Liver (tissue), 9 donors: ENCODE data around the gene AFAP1L2. TPM values are rescaled to one million over a fixed set of nuclear protein-coding genes. Genes with fewer than 3 reads are reported as not detected.

Experiments
- DNase-seq: peaks from one replicate; pipeline ENCODE4 v3.0.0-alpha.2; 2017; ENCODE audit warnings: low spot score
- H3K27ac ChIP-seq, 2 donors: one replicate each; pipeline ENCODE4 v1.7.0; 2013; ENCODE audit warnings: inconsistent platforms in 2 of 2, low read length in 2 of 2, control low read depth in 1 of 2, low read depth in 1 of 2, mild to moderate bottlenecking in 1 of 2
- H3K27me3 ChIP-seq, 4 donors: one replicate each; pipeline versions ENCODE4 v1.6.1 to v1.7.0; 2013; ENCODE audit warnings: low read length in 3 of 4, inconsistent platforms in 1 of 4, mild to moderate bottlenecking in 1 of 4, moderate library complexity in 1 of 4; ENCODE audit not compliant: control insufficient read depth in 4 of 4, insufficient read depth in 4 of 4
- H3K36me3 ChIP-seq, 4 donors: one replicate each; pipeline versions ENCODE4 v1.6.1 to v1.7.0; 2013; ENCODE audit warnings: low read length in 3 of 4, mild to moderate bottlenecking in 3 of 4, low read depth in 1 of 4, moderate library complexity in 1 of 4; ENCODE audit not compliant: control insufficient read depth in 4 of 4, insufficient read depth in 3 of 4
- H3K4me1 ChIP-seq, 4 donors: one replicate each; pipeline versions ENCODE4 v1.6.1 to v1.7.0; 2013; ENCODE audit warnings: low read length in 3 of 4, mild to moderate bottlenecking in 3 of 4, moderate library complexity in 1 of 4; ENCODE audit not compliant: control insufficient read depth in 4 of 4, insufficient read depth in 4 of 4
- H3K4me3 ChIP-seq, 3 donors: one replicate each; pipeline versions ENCODE4 v1.6.1 to v1.7.0; 2013; ENCODE audit warnings: low read length in 3 of 3, control low read depth in 1 of 3, low read depth in 1 of 3, mild to moderate bottlenecking in 1 of 3
- H3K9ac ChIP-seq, 2 donors: one replicate each; pipeline ENCODE4 v1.7.0; 2013; ENCODE audit warnings: low read length in 2 of 2, mild to moderate bottlenecking in 2 of 2, moderate library complexity in 2 of 2, control low read depth in 1 of 2, low read depth in 1 of 2
- H3K9me3 ChIP-seq, 4 donors: one replicate each; pipeline versions ENCODE4 v1.6.1 to v1.7.0; 2013; ENCODE audit warnings: low read length in 3 of 4; ENCODE audit not compliant: control insufficient read depth in 4 of 4
- CTCF ChIP-seq: fragments of 150-350 bp; IDR thresholded peaks from 2 replicates; pipeline ENCODE4 v1.5.1; 2017; ENCODE audit warnings: improper control_type of control experiment, low read depth, low read length; ENCODE audit not compliant: missing input control
- EGR1 ChIP-seq, 2 donors: IDR thresholded peaks; 2 replicates each; pipeline ENCODE4 v1.6.1; 2016 to 2018; ENCODE audit warnings: antibody characterized with exemption in 2 of 2, low read depth in 2 of 2
- GABPA ChIP-seq, 2 donors: IDR thresholded peaks in 1 of 2; conservative IDR thresholded peaks in 1 of 2; 2 replicates each; pipeline ENCODE4 v1.6.1; 2016; ENCODE audit warnings: antibody characterized with exemption in 2 of 2, mild to moderate bottlenecking in 1 of 2, moderate library complexity in 1 of 2
- HNF4A ChIP-seq, 2 donors: conservative IDR thresholded peaks; 2 replicates each; pipeline ENCODE4 v1.6.1; 2016; ENCODE audit warnings: antibody characterized with exemption in 2 of 2, mild to moderate bottlenecking in 2 of 2
- HNF4G ChIP-seq: IDR thresholded peaks from 2 replicates; pipeline ENCODE4 v1.6.1; 2016; ENCODE audit warnings: antibody characterized with exemption
- JUND ChIP-seq, 2 donors: IDR thresholded peaks; 2 replicates each; pipeline ENCODE4 v1.6.1; 2016; ENCODE audit warnings: antibody characterized with exemption in 2 of 2
- MAX ChIP-seq: IDR thresholded peaks from 2 replicates; pipeline ENCODE4 v1.6.1; 2016; ENCODE audit warnings: antibody characterized with exemption
- NR2F2 ChIP-seq: IDR thresholded peaks from 2 replicates; pipeline ENCODE4 v1.6.1; 2016; ENCODE audit warnings: antibody characterized with exemption
- REST ChIP-seq: IDR thresholded peaks from 2 replicates; pipeline ENCODE4 v1.6.1; 2016; ENCODE audit warnings: antibody characterized with exemption, mild to moderate bottlenecking
- TAF1 ChIP-seq: conservative IDR thresholded peaks from 2 replicates; pipeline ENCODE4 v1.6.1; 2016; ENCODE audit warnings: antibody characterized with exemption, mild to moderate bottlenecking
- YY1 ChIP-seq: IDR thresholded peaks from 2 replicates; pipeline ENCODE4 v1.6.1; 2016; ENCODE audit warnings: antibody characterized with exemption, mild to moderate bottlenecking
- ZBTB33 ChIP-seq: IDR thresholded peaks from 2 replicates; pipeline ENCODE4 v1.6.1; 2016; ENCODE audit warnings: antibody characterized with exemption
- WGBS: extraction: QIAGEN DNeasy Blood & Tissue Kit; methylation state at CpG from one replicate; pipeline ENCODE4 v1.1.7; 2013; 5-methylcytosine and 5-hydroxymethylcytosine counted together
- polyA plus RNA-seq, 2 donors: library from polyadenylated mRNA; stranded (reverse) in 1 of 2; unstranded in 1 of 2; fragments of 200-250 nt in 1 of 2; fragments of >200 nt in 1 of 2; fragmentation: Nextera tagmentation in 1 of 2; extraction: Ambion mirVana in 1 of 2; gene quantifications; one replicate each; pipeline versions ENCODE4 v1.2.1 to v1.2.3, GENCODE V29; 2013 to 2015
- total RNA-seq, 2 donors: library from RNA; depleted of rRNA; stranded (reverse); fragments of >200 nt; gene quantifications; one replicate each; pipeline ENCODE4 v1.2.3, GENCODE V29; 2014
- donor health status: healthy.
- donor health status: healthy.
- donor health status: healthy.
- donor health status: healthy.
- donor health status: healthy.

AFAP1L2 gene
- total and polyA plus RNA-seq, 4 donors: 0.53 to 1.8 (median 1.3) TPM

- Histone ChIP-seq H3K4me3 (no peak overlapping the region), H3K27me3 (no peaks in the 10 kb centered on the region), H3K9ac (no peak overlapping the region), H3K9me3 (no peaks in the 10 kb centered on the region), H3K36me3 (no peaks in the 10 kb centered on the region), H3K27ac (no peak overlapping the region), H3K4me1 (peaks cover 0 to 4% (median 0%) of the 10 kb centered on the region in 4 donors)
- 96% methylated on average over 10 of the region's 10 CpGs for WGBS
- DNase-seq: no peak
- TF ChIP-seq REST (no peak), HNF4G (no peak), JUND (IDR thresholded peaks at IDR 0.05) (no peak), HNF4A (conservative IDR thresholded peaks at IDR 0.05) (no peak)
These were observed 58.6 kb downstream of the AFAP1L2 start for GRCh38 chr10:114345701-114346100.

- Histone ChIP-seq H3K4me3 (no peak overlapping the region), H3K9ac (no peak overlapping the region), H3K4me1 (peaks cover 0 to 4% (median 0%) of the 10 kb centered on the region in 4 donors), H3K27ac (no peak overlapping the region), H3K36me3 (no peaks in the 10 kb centered on the region), H3K27me3 (no peaks in the 10 kb centered on the region), H3K9me3 (no peaks in the 10 kb centered on the region)
- 74% methylated on average over 11 of the region's 11 CpGs for WGBS
- no peak for TF ChIP-seq EGR1 (IDR thresholded peaks at IDR 0.05; ENCODE audit: low read depth in 2 of 2)
- TF ChIP-seq JUND (IDR thresholded peaks at IDR 0.05): no peak
- TF ChIP-seq ZBTB33: no peak
- no peak for DNase-seq
These were observed 60.4 kb downstream of the AFAP1L2 start for GRCh38 chr10:114343623-114344505.

GRCh38 chr10:114342976-114343375 lies 61.3 kb downstream of the AFAP1L2 start:
- H3K4me1 ChIP-seq: peaks cover 0 to 4% (median 0%) of the 10 kb centered on the region in 4 donors
- H3K36me3 ChIP-seq: no peaks in the 10 kb centered on the region
- H3K27me3 ChIP-seq: no peaks in the 10 kb centered on the region
- TF ChIP-seq CTCF: no peak
- TF ChIP-seq MAX: no peak
- no peak for TF ChIP-seq TAF1
- no peak for TF ChIP-seq REST
- TF ChIP-seq YY1: no peak
- TF ChIP-seq GABPA (IDR thresholded peaks at IDR 0.05 in 1 of 2, conservative IDR thresholded peaks at IDR 0.05 in 1 of 2): no peak
- TF ChIP-seq NR2F2: no peak
- TF ChIP-seq EGR1 (IDR thresholded peaks at IDR 0.05; ENCODE audit: low read depth in 2 of 2): no peak
- H3K9ac ChIP-seq: no peak overlapping the region
- no peaks in the 10 kb centered on the region for H3K9me3 ChIP-seq
- H3K27ac ChIP-seq: no peak overlapping the region
- no peak for DNase-seq
- 92% methylated on average over 2 of the region's 2 CpGs for WGBS
- H3K4me3 ChIP-seq: no peak overlapping the region
